ENCODE results near the gene ZNF384.
"Not testable (repeated sequence)": the region's sequence is repeated elsewhere in the genome, so short reads cannot be mapped to it uniquely, and the experiment has no call there.

The ZNF384 gene

GRCh38 chr12:6688999-6689882 is at the start of gene ZNF384:
ZNF384 (minus strand) TSS chr12:6689375; CDS start chr12:6679520, 9,855 bp downstream.
- peak; percentile 99 for DNase-seq (ENCODE audit: low spot score)

GRCh38 chr12:6736754-6737153 is 47.6 kb upstream of the ZNF384 start:
- DNase-seq (ENCODE audit: low spot score), result no peak

GRCh38 chr12:6735448-6736191 is 46.4 kb upstream of the ZNF384 start:
- DNase-seq (ENCODE audit: low spot score), result peak; percentile 26

- no peak for DNase-seq (ENCODE audit: low spot score)
Observed at GRCh38 chr12:6734506-6735387, 45.6 kb upstream of the ZNF384 start.

- no peak for DNase-seq (ENCODE audit: low spot score)
Observed at GRCh38 chr12:6730169-6730568, 41.0 kb upstream of the ZNF384 start.

GRCh38 chr12:6729186-6729585 is 40.0 kb upstream of the ZNF384 start:
- DNase-seq (ENCODE audit: low spot score), result no peak

GRCh38 chr12:6725350-6725749 is 36.2 kb upstream of the ZNF384 start:
- no peak for DNase-seq (ENCODE audit: low spot score)

- no peak for DNase-seq (ENCODE audit: low spot score)
Observed at GRCh38 chr12:6724409-6724797, 35.2 kb upstream of the ZNF384 start.

- peak; percentile 97 for DNase-seq (ENCODE audit: low spot score)
Observed at GRCh38 chr12:6723607-6724408, 34.6 kb upstream of the ZNF384 start, which contains the start of gene COPS7A. COPS7A (plus strand) TSS chr12:6724046; CDS start chr12:6724657, 611 bp downstream.

GRCh38 chr12:6722863-6723262 is 33.7 kb upstream of the ZNF384 start:
- DNase-seq (ENCODE audit: low spot score), result no peak

GRCh38 chr12:6716874-6717437 is 27.8 kb upstream of the ZNF384 start:
- DNase-seq (ENCODE audit: low spot score), result no peak

- DNase-seq (ENCODE audit: low spot score), result not testable (repeated sequence)
Observed at GRCh38 chr12:6716031-6716873, 27.1 kb upstream of the ZNF384 start.

GRCh38 chr12:6708960-6709394 is 19.8 kb upstream of the ZNF384 start:
- no peak for DNase-seq (ENCODE audit: low spot score)

- not testable (repeated sequence) for DNase-seq (ENCODE audit: low spot score)
Observed at GRCh38 chr12:6708351-6708750, 19.2 kb upstream of the ZNF384 start.

GRCh38 chr12:6703631-6704030 is 14.5 kb upstream of the ZNF384 start:
- peak; percentile 69 for DNase-seq (ENCODE audit: low spot score)

- no peak for DNase-seq (ENCODE audit: low spot score)
Observed at GRCh38 chr12:6701078-6701768, 12.0 kb upstream of the ZNF384 start.

- DNase-seq (ENCODE audit: low spot score), result no peak
Observed at GRCh38 chr12:6700646-6701051, 11.5 kb upstream of the ZNF384 start, which contains the start of gene PIANP. PIANP (minus strand) TSS chr12:6700815; CDS start chr12:6698061, 2,754 bp downstream.

- DNase-seq (ENCODE audit: low spot score), result no peak
Observed at GRCh38 chr12:6699989-6700645, 10.9 kb upstream of the ZNF384 start.

Measured in kidney capillary endothelial cell (primary cell).